GM21528 (cell line): ENCODE measurements around the gene OR2B3.
"Not testable (repeated sequence)": the region's sequence is repeated elsewhere in the genome, so short reads cannot be mapped to it uniquely, and the experiment has no call there.

Source experiments
- ATAC-seq: cut with Tn5 transposase; IDR thresholded peaks from one replicate; pipeline ENCODE4 v1.9.1; 2021; ENCODE audit warnings: mild to moderate bottlenecking, moderate library complexity; ENCODE audit not compliant: unreplicated experiment, low FRiP score

The OR2B3 gene

GRCh38 chr6:29087213-29087612 is at the start of gene OR2B3:
Gene OR2B3, minus strand, starts transcription at chr6:29087313. Its CDS starts 65 bp downstream, at chr6:29087248.
- no peak for ATAC-seq

- ATAC-seq, result no peak
These were observed 44.6 kb upstream of the OR2B3 start for GRCh38 chr6:29131691-29132090.

- ATAC-seq, result no peak
These were observed 43.5 kb upstream of the OR2B3 start for GRCh38 chr6:29130644-29131043.

GRCh38 chr6:29129326-29130012 is 42.4 kb upstream of the OR2B3 start:
- ATAC-seq, result no peak

- ATAC-seq, result not testable (repeated sequence)
These were observed 27.9 kb upstream of the OR2B3 start for GRCh38 chr6:29114964-29115363.

- no peak for ATAC-seq
These were observed 25.0 kb upstream of the OR2B3 start for GRCh38 chr6:29112135-29112534.

GRCh38 chr6:29107758-29108157 is 20.6 kb upstream of the OR2B3 start, which contains the start of gene OR2J3:
Gene OR2J3, plus strand, starts transcription at chr6:29108058. Its CDS starts 3,833 bp downstream, at chr6:29111891.
- ATAC-seq, result no peak

DNA sequence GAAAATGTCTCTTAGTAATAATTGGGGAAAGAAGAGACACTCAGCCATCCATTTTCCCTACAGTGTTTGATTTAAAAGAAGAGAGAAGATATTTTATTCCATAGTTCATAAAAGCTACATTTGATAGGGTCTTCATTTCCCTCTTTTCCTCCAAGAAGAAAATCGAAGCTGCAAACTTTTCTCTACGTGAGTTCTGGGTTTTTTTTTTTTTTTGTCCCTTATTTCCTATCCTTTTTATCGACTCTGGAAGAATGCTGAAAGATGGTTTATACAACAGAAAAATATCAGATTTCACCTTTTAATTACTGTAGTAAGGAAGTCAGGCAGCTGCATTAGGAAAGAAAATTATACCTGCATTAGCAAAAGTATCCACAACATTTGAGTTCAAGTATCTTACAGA is 12.1 kb upstream of the OR2B3 start, which contains the start of gene OR2J1:
Gene OR2J1 (plus strand): TSS at position 301 of the 400 bp plus-strand sequence. CDS start 1,453 bp downstream, outside the sequence.
- no peak for ATAC-seq

DNA sequence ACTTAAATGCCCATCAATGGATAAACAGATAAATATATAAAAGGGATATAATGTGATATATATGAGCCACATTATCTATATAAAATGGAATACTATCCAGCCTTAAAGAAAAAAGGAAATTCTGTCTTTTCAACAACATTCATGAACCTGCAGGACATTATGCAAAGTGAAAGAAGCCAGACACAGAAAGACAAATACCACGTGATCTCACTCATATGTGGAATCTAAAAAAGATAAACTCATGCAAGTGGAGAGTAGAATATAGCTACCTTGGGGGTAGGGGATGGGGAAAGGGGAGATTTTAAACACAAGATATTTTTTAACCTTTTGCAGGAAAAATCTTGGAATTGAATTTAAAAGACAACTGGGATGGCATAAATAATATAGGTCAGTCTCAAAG is 10.7 kb upstream of the OR2B3 start:
- no peak for ATAC-seq

DNA sequence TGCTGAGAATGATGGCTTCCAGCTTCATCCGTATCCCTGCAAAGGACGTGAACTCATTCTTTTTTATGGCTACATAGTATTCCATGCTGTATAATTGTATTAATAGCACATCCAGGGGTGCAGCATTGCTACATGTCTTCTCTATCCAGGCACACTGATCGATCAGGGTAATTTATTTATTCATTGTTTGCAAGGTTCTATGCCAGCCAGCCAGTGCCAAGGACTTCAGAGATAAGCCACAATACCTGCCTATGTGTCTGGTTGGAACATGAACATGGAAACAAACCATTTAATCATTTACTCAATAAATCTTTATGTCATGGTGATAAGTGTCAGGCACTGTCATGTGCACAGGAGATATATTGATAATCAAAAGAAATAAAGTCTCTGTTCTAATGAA is 5.8 kb upstream of the OR2B3 start:
- ATAC-seq, result no peak

- no peak for ATAC-seq
These were observed 4.7 kb downstream of the OR2B3 start for GRCh38 chr6:29082457-29082856.

GRCh38 chr6:29081312-29081711 is 5.8 kb downstream of the OR2B3 start:
- no peak for ATAC-seq

- ATAC-seq, result no peak
These were observed 7.9 kb downstream of the OR2B3 start for GRCh38 chr6:29079203-29079602.

GRCh38 chr6:29071831-29072723 is 15.0 kb downstream of the OR2B3 start:
- no peak for ATAC-seq

GRCh38 chr6:29051680-29052079 is 35.4 kb downstream of the OR2B3 start:
- no peak for ATAC-seq

DNA sequence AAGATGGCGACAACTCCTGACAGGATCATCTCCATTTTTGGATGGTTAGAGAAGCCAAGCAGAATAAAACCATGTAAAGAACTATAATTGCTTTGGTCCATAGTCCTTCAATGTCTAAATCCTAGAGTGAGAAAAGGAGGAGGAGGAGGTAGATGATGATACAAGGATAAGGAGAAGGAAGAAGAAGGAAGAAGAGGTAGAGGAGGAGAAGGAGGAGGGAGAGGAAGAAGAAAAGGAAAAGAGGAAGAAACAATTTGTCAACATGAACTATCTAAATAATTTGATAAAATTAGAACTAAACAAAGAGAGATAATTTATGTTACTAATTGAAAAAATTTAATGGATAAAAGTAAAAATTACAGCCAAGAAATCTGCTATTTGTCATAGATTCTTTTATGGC is 42.0 kb downstream of the OR2B3 start, which contains the start of gene OR2W1:
Gene OR2W1 (minus strand): TSS at position 101 of the 400 bp plus-strand sequence. CDS start 0 bp downstream, at position 101.
- ATAC-seq, result no peak
